Measurements from ENCODE around the gene HIVEP2.

GRCh38 chr6:142825760-142826159 is 119.2 kb downstream of the HIVEP2 start:
- no peak for TF ChIP-seq EZH2 (IDR thresholded peaks at IDR 0.05; ENCODE audit: borderline replicate concordance, insufficient read depth, low read depth, low read length, poor library complexity, severe bottlenecking)
- no peak for TF ChIP-seq CTCF (IDR thresholded peaks at IDR 0.05)
